Suprapubic skin (tissue), 4 donors: ENCODE measurements around the gene MPC2. TPM values are rescaled to one million over a fixed set of nuclear protein-coding genes. Genes with fewer than 3 reads are reported as not detected.

Experiments
- DNase-seq, 2 donors: peaks; one replicate each; pipeline ENCODE4 v3.0.0-alpha.2; 2019; ENCODE audit warnings: low spot score in 2 of 2
- H3K27ac ChIP-seq: fragments of 200-600 bp; sonication (generic); one replicate; pipeline ENCODE4 v1.5.1; 2019
- H3K27me3 ChIP-seq: fragments of 200-600 bp; sonication (generic); one replicate; pipeline ENCODE4 v1.5.1; 2019
- H3K36me3 ChIP-seq: fragments of 200-600 bp; sonication (generic); one replicate; pipeline ENCODE4 v1.5.1; 2019
- H3K4me1 ChIP-seq: fragments of 200-600 bp; sonication (generic); one replicate; pipeline ENCODE4 v1.5.1; 2019
- H3K4me3 ChIP-seq: fragments of 200-600 bp; sonication (generic); one replicate; pipeline ENCODE4 v1.5.1; 2019; ENCODE audit warnings: mild to moderate bottlenecking
- H3K9me3 ChIP-seq: fragments of 200-600 bp; sonication (generic); one replicate; pipeline ENCODE4 v1.5.1; 2019
- EP300 ChIP-seq: sonication (generic); formaldehyde crosslinking; IDR thresholded peaks from one replicate; pipeline ENCODE4 v1.6.1; 2017; ENCODE audit warnings: antibody characterized with exemption
- POLR2A ChIP-seq, 2 donors: fragments of 450-650 bp; IDR thresholded peaks; one replicate each; pipeline ENCODE4 v1.6.1; 2017; ENCODE audit warnings: antibody characterized with exemption in 2 of 2, mild to moderate bottlenecking in 2 of 2, moderate library complexity in 2 of 2
- POLR2AphosphoS5 ChIP-seq, 3 donors: sonication (generic); formaldehyde crosslinking; IDR thresholded peaks; one replicate each; pipeline ENCODE4 v1.6.1; 2017; ENCODE audit warnings: antibody characterized with exemption in 3 of 3
- WGBS: methylation state at CpG from one replicate; pipeline ENCODE4 v1.1.5; 2018; 5-methylcytosine and 5-hydroxymethylcytosine counted together
- total RNA-seq, 4 donors: library from RNA; depleted of rRNA; stranded (reverse); fragments of >200 nt; gene quantifications; one replicate each; pipeline ENCODE4 v1.1.0, GENCODE V29; 2016
- TF ChIP-seq, protein P1 (sequence below), 2 donors: fragments of 200-600 bp in 1 of 2; fragments of 450-650 bp in 1 of 2; sonication (generic) in 1 of 2; IDR thresholded peaks; one replicate each; pipeline ENCODE4 v1.5.1; 2016 to 2019; ENCODE audit warnings: antibody characterized with exemption in 2 of 2, mild to moderate bottlenecking in 1 of 2, moderate library complexity in 1 of 2

MPC2 gene
- 10 to 100 TPM; 16.5 to 47.3 (median 34.4) TPM for total RNA-seq

DNA sequence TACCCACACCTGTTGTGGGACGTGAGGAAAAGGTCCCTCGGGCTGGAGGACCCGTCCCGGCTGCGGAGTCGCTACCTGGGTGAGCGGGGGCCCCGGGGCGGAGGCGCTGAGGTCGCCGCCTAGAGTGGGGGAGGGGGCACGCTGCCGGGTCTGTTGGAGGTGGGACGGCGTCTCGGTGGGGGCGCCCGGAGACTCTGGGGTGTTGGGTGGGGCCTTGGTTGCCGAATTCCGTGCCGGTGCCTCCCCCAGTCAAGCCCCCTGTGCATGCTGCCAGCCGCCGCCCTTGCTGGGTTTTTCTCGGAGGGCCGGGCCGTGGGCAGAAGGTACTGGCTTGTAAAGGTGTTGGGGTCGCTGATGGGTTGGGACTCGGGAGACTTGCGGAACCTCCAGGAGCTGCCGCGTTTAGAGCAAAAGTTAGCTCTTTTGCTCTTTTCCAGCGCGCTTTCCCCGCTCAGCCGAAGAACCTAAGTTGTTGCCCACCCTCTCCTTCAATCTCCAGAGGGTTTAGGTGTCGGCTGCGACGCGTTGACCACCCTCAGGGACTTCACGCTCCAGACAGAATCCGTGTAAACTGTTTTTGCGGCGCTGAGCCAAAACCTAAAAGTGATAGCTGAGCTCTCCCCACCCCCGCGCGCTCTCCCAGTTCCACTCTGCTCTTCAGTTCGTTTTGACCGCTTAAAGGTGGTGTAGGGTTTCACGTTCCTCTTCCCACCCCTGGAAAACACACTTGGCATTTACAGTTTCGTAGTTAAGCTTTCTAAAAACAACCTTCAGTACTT, at the start of gene MPC2:
Gene MPC2, minus strand, starts transcription at position 143 of the 779 bp plus-strand sequence. CDS start 1,231 bp downstream, outside the sequence.
- Histone ChIP-seq H3K9me3 (no peaks in the 10 kb centered on the region), H3K27ac (peak within 1 kb of the TSS; percentile 95), H3K4me1 (peaks cover 42% of the 10 kb centered on the region), H3K27me3 (no peaks in the 10 kb centered on the region), H3K4me3 (peak within 1 kb of the TSS; percentile 86), H3K36me3 (peaks cover 2% of the 10 kb centered on the region)
- peak; percentile 80 to 87 for DNase-seq
- TF ChIP-seq POLR2AphosphoS5 (IDR thresholded peaks at IDR 0.05): no peak
- no peak for TF ChIP-seq EP300
- TF ChIP-seq, protein P1, sequence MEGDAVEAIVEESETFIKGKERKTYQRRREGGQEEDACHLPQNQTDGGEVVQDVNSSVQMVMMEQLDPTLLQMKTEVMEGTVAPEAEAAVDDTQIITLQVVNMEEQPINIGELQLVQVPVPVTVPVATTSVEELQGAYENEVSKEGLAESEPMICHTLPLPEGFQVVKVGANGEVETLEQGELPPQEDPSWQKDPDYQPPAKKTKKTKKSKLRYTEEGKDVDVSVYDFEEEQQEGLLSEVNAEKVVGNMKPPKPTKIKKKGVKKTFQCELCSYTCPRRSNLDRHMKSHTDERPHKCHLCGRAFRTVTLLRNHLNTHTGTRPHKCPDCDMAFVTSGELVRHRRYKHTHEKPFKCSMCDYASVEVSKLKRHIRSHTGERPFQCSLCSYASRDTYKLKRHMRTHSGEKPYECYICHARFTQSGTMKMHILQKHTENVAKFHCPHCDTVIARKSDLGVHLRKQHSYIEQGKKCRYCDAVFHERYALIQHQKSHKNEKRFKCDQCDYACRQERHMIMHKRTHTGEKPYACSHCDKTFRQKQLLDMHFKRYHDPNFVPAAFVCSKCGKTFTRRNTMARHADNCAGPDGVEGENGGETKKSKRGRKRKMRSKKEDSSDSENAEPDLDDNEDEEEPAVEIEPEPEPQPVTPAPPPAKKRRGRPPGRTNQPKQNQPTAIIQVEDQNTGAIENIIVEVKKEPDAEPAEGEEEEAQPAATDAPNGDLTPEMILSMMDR (IDR thresholded peaks at IDR 0.05): no peak
- no peak for TF ChIP-seq POLR2A (IDR thresholded peaks at IDR 0.05)
- 0% methylated on average over 37 of the region's 51 CpGs for WGBS

DNA sequence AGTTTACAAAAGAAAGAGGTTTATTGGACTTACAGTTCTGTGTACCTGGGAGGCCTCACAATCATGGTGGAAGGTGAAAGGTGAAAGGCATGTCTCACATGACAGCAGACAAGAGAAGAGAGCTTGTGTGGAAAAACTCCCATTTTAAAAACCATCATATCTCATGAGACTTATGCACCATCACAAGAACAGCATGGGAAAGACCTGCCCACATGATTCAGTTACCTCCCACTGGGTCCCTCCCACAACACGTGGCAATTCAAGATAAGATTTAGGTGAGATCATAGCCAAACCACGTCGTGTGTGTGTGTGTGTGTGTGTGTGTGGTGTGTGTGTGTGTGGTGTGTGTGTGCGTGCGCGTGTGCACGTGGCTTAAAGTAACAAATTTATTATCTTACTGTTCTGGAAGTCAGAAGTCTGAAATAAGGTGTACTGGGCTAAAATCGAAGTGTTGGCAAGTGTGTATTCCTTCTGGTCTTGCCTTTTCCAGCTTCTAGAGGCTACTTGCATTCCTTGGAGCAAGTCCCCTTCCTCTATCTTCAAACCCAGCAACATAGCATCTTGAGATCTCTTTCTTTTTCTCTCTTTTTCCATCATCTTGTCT, 48.1 kb upstream of the MPC2 start:
- no peaks in the 10 kb centered on the region for H3K4me1 ChIP-seq
- DNase-seq: no peak
- WGBS: 73% methylated on average over 8 of the region's 8 CpGs

GRCh38 chr1:167983797-167984420, 47.0 kb upstream of the MPC2 start:
- H3K4me1 ChIP-seq: no peaks in the 10 kb centered on the region
- no peaks in the 10 kb centered on the region for H3K9me3 ChIP-seq
- peaks cover 10% of the 10 kb centered on the region for H3K36me3 ChIP-seq
- no peak overlapping the region for H3K27ac ChIP-seq
- H3K4me3 ChIP-seq: no peak overlapping the region
- TF ChIP-seq POLR2AphosphoS5 (IDR thresholded peaks at IDR 0.05) (no peak), POLR2A (IDR thresholded peaks at IDR 0.05) (no peak), EP300 (no peak)
- TF ChIP-seq, protein P1 (IDR thresholded peaks at IDR 0.05): no peak
- WGBS: 98% methylated on average over 2 of the region's 2 CpGs
- H3K27me3 ChIP-seq: no peaks in the 10 kb centered on the region
- no peak for DNase-seq

More for the DNA sequence above, 48.1 kb upstream of the MPC2 start:
- H3K4me3 ChIP-seq: no peak overlapping the region
- H3K9me3 ChIP-seq: no peaks in the 10 kb centered on the region
- TF ChIP-seq EP300: no peak
- no peak for TF ChIP-seq POLR2A (IDR thresholded peaks at IDR 0.05)
- TF ChIP-seq, protein P1 (IDR thresholded peaks at IDR 0.05): no peak
- TF ChIP-seq POLR2AphosphoS5 (IDR thresholded peaks at IDR 0.05): no peak
- H3K36me3 ChIP-seq: peaks cover 4% of the 10 kb centered on the region
- H3K27me3 ChIP-seq: no peaks in the 10 kb centered on the region
- no peak overlapping the region for H3K27ac ChIP-seq

DNA sequence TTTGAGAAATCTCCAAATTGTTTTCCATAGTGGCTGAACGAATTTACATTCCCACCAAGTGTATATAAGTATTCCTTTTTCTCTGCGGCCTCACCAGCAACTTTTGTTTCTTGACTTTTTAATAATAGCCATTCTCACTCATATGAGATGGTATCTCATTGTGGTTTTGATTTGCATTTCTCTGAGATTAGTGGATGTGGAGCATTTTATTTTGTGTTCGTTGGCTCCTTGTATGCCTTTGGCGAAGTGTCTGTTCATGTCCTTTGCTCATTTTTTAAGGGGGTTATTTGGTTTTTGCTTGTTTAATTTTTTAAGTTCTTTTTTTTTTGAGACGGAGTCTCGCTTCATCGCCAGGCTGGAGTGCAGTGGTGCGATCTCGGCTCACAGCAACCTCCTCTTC, 45.1 kb upstream of the MPC2 start:
- no peaks in the 10 kb centered on the region for H3K4me1 ChIP-seq
- TF ChIP-seq POLR2AphosphoS5 (IDR thresholded peaks at IDR 0.05): no peak
- TF ChIP-seq POLR2A (IDR thresholded peaks at IDR 0.05): no peak
- TF ChIP-seq, protein P1 (IDR thresholded peaks at IDR 0.05): no peak
- TF ChIP-seq EP300: no peak
- peaks cover 20% of the 10 kb centered on the region for H3K36me3 ChIP-seq
- H3K27me3 ChIP-seq: no peaks in the 10 kb centered on the region
- no peak overlapping the region for H3K27ac ChIP-seq
- no peak for DNase-seq
- 97% methylated on average over 9 of the region's 9 CpGs for WGBS
- H3K4me3 ChIP-seq: no peak overlapping the region
- no peaks in the 10 kb centered on the region for H3K9me3 ChIP-seq

DNA sequence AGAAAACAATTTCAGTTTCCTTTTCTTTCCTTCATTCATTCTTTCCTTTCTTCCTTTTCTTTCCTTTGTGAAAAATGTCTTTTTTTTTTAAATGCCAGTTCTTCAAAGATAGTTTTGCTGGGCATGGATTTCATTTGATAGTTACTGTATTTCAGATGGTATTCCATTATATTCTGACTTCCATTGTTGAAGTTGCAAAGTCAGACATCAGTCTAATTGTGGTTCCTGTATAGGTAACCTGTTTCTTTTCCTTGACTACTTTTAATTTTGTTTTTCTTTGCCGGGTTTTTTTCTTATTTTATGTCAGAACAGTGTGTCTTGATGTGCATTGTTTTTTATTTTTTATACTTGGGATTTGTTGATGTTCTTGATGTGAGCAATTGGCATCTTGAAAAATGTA, 40.4 kb upstream of the MPC2 start:
- WGBS: 97% methylated on average over 1 of the region's 1 CpG
- peaks cover 9% of the 10 kb centered on the region for H3K4me1 ChIP-seq
- DNase-seq: no peak
- H3K9me3 ChIP-seq: no peaks in the 10 kb centered on the region
- peaks cover 41% of the 10 kb centered on the region for H3K36me3 ChIP-seq
- H3K27ac ChIP-seq: no peak overlapping the region
- TF ChIP-seq EP300 (no peak), POLR2A (IDR thresholded peaks at IDR 0.05) (no peak), POLR2AphosphoS5 (IDR thresholded peaks at IDR 0.05) (no peak)
- TF ChIP-seq, protein P1 (IDR thresholded peaks at IDR 0.05): no peak
- no peaks in the 10 kb centered on the region for H3K27me3 ChIP-seq
- no peak overlapping the region for H3K4me3 ChIP-seq
